ENCODE measurements around the gene ZNF665.
"Not testable (repeated sequence)": the region's sequence is repeated elsewhere in the genome, so short reads cannot be mapped to it uniquely, and the experiment has no call there.

ZNF665 gene

DNA sequence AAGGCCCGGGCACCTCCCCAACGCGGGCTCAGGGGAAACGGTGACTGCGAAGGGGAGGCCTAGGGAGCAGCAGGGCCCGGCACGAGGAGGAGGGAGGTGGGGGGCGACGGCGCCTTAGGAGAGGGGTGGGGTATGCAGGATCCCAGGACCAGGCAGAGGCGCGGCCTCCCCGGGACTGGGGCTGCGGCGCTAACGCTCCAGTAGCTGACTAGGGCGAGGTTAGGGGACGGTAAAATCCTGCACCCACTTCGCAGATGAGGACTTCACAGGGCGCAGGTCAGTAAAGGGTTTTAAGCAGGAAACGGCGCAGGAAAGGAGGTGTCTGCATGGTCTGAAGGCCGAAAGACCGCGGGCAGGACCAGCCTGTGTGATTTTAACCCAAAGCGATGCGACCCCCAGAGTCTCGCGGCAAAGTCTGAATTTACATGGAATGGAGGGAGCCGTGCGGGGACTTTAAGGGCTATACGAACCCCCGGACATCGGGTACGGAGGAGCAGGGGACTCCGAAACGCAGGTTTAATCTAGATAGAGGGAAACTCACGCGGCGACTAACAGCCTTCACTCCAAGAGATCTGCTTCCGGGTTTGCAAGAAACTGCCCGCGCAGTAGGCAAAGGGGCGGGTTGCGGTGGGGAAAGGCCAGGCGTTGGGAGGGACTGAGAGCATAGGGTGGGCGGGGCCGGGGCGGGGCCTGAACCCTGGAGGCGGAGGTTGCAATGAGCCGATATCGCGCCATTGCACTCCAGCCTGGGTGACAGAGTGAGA is at the start of gene ZNF665:
Gene ZNF665 (minus strand): TSS at position 588 of the 764 bp plus-strand sequence. CDS start 10,460 bp downstream, outside the sequence.
- peak; percentile 90 for DNase-seq (ENCODE audit: low spot score)

DNA sequence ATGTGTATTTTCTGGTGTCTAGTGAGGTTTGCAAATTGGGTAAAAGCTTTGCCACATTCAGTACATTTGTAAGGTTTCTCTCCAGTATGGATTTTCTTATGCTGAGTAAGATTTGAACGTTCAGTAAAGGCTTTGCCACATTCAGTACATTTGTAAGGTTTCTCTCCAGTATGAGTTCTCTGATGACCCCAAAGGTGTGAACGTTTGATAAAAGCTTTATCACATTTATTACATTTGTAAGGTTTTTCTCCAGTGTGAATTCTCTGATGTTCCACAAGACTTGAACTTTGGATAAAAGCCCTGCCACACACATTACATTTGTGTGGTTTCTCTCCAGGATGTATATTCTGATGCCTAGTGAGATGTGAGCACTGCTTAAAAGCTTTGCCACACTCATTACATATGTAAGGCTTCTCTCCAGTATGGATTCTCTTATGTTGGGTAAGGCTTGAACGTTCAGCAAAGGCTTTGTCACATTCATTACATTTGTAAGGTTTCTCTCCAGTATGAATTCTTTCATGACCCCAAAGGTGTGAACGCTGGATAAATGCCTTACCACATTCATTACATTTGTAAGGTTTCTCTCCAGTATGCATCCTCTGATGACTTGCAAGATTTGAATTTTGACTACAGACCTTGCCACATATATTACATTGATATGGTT is 44.1 kb upstream of the ZNF665 start:
- DNase-seq (ENCODE audit: low spot score), result no peak

GRCh38 chr19:53224606-53225005 is 31.4 kb upstream of the ZNF665 start:
- no peak for DNase-seq (ENCODE audit: low spot score)

GRCh38 chr19:53222716-53223115 is 29.6 kb upstream of the ZNF665 start:
- not testable (repeated sequence) for DNase-seq (ENCODE audit: low spot score)

GRCh38 chr19:53212703-53213320 is 19.7 kb upstream of the ZNF665 start:
- DNase-seq (ENCODE audit: low spot score), result no peak

- not testable (repeated sequence) for DNase-seq (ENCODE audit: low spot score)
These were observed 18.4 kb upstream of the ZNF665 start for GRCh38 chr19:53211554-53211953.

DNA sequence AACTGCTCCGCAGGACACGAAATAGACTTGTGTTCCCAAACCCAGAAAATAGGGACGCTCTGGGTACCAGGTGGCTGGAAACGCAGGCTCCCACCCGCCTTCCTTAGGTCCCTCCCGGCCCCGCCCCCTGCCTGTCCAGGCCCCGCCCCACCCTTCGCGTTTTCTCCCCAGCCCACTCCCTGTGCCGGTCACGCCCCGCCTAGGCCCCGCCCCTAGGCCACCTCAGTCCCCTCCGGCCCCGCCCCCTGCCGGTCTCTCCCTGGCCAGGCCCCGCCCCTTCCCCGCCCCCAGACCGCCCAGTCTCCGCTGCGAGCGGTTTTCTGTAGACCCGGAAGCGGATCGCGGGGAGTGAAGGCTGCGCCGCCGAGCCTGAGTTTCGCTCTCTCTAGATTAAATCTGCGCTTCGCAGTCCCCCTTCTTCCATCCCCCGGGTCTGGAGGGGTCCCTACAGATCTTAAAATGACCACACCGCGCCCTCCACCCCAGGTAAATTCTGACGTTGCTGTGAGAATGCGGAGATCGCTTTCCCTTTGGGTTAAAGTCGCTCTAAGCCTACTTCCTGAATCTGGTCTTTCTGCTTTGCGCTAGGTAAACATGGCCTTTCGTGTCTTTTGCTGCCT is 3.7 kb upstream of the ZNF665 start:
- DNase-seq (ENCODE audit: low spot score), result peak; percentile 100

GRCh38 chr19:53195265-53195903 is 2.2 kb upstream of the ZNF665 start:
- peak; percentile 56 for DNase-seq (ENCODE audit: low spot score)

DNA sequence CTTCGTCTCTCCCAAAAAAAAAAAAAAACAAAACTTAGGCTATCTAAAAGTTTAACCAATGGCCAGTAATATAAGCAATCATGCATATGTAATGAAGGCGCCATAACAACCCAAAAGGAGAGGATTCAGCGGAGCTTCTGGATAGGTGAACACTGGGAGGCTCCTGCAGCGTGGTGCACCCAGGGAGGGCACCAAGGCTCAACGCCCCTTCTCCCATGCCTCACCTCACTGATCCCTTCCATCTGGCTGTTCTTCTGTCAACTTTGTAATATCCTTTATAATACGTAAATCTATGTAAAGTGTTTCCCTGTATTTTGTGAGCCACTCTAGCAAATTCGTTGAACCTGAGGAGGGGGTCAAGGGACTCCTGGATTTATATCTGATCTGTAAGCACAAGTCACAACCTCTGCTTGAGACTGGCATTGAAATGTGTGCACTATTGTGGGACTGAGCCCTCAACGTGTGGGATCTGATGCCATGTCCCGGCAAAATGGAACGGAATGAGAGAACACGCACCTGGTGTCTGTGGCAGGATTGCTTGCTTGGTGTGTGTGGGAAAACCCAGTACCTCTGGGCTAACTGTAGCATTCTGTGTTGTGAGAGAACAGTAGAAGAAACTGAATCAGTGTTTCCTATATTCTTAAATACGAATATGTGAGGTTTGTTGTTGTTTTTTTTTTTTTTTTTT is 521 bp upstream of the ZNF665 start:
- DNase-seq (ENCODE audit: low spot score), result peak; percentile 36

GRCh38 chr19:53190253-53190652 is 2.9 kb downstream of the ZNF665 start:
- no peak for DNase-seq (ENCODE audit: low spot score)

DNA sequence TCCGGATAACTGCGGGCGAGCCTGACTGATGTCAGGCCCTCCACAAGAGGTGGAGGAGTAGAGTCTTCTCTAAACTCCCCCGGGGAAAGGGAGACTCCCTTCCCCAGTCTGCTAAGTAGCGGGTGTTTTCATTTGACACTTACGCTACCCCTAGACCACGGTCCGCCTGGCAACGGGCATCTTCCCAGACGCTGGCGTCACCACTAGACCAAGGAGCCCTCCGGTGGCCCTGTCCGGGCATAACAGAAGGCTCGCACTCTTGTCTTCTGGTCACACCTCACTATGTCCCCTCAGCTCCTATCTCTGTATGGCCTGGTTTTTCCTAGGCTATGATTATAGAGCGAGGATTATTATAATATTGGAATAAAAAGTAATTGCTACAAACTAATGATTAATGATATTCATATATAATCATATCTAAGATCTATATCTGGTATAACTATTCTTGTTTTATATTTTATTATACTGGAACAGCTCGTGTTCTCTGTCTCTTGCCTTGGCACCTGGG is 3.4 kb downstream of the ZNF665 start:
- DNase-seq (ENCODE audit: low spot score), result not testable (repeated sequence)

- DNase-seq (ENCODE audit: low spot score), result not testable (repeated sequence)
These were observed 7.8 kb downstream of the ZNF665 start for GRCh38 chr19:53185155-53185882.

DNA sequence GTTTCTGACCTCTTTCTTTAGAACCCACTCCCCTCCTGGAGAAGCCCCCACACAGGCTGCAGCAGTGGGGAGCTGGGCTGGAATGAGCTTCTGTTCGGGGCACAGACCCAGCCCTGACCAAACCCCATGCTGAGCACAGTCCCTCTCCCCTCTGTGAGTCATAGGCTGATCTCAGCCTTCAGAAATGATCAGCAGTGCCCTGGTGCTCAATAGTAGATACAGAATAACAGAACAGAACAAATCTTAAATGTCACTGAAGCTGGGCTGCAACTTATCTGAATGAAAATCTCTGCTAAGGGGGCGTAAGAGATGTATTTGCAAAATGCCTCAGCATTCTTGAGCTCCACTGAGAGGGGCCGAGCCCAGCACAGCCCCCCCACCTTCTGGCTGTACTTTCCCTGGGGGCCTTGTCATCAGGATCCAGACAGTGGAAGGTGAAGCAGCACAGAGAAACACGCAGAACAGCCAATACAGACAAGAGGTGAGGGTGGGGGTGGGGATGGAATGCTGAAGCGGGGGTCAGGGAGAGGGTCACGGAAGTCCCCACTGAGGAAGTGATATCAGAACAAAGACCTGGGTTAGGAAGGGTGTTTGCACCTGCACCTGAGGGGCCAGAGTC is 9.9 kb downstream of the ZNF665 start:
- DNase-seq (ENCODE audit: low spot score), result no peak

DNA sequence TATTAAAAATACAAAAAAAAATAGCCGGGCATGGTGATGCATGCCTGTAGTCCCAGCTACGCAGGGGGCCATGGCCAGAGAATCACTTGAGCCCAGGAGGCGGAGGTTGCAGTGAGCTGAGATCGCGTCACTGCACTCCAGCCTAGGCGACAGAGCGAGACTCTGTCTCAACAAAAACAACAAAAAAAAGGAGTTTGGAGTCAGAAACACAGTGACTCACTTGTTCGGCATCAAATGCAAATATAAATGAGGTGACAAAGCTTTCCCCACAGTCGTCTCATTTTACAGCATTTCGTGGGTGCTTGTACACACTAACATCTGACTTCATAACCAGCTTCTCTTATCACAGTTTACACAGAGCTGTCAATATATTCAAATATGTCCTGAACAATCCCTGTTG is 11.0 kb downstream of the ZNF665 start:
- no peak for DNase-seq (ENCODE audit: low spot score)

DNA sequence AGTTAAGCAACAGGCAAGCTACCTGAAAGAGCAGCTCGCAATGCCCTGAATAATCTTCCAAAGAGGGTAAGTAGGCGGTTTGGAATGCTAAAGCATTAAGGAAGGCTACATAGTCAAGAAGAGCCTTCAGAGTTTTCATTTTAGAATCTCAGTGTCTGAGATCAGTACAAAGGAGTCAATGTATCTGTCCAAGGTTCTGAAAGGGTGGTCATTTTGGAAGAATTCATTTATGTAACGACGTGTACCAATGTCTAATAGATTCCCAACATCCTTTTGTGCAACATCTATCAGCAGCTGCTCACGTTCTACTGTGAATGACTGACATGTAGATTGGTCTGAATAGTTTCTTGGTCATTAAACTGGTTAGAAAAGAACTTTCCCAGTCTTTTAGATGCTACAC is 15.2 kb downstream of the ZNF665 start:
- DNase-seq (ENCODE audit: low spot score), result no peak

GRCh38 chr19:53172889-53173288 is 20.3 kb downstream of the ZNF665 start:
- no peak for DNase-seq (ENCODE audit: low spot score)

- DNase-seq (ENCODE audit: low spot score), result no peak
These were observed 27.5 kb downstream of the ZNF665 start for GRCh38 chr19:53165691-53166091.

- no peak for DNase-seq (ENCODE audit: low spot score)
These were observed 32.0 kb downstream of the ZNF665 start for GRCh38 chr19:53161123-53161522.

- DNase-seq (ENCODE audit: low spot score), result no peak
These were observed 32.8 kb downstream of the ZNF665 start for GRCh38 chr19:53160350-53160749.

- peak; percentile 62 for DNase-seq (ENCODE audit: low spot score)
These were observed 35.0 kb downstream of the ZNF665 start for GRCh38 chr19:53158119-53158656.

Measured in D341Med (cell line).